GM19193 (cell line): ENCODE measurements around the gene SELENON.

Source experiments
- POLR2A ChIP-seq: IDR thresholded peaks from 4 replicates; pipeline ENCODE4 v1.6.1; 2011; ENCODE audit not compliant: insufficient read depth, insufficient read length; ENCODE audit errors: extremely low read depth

The SELENON gene

DNA sequence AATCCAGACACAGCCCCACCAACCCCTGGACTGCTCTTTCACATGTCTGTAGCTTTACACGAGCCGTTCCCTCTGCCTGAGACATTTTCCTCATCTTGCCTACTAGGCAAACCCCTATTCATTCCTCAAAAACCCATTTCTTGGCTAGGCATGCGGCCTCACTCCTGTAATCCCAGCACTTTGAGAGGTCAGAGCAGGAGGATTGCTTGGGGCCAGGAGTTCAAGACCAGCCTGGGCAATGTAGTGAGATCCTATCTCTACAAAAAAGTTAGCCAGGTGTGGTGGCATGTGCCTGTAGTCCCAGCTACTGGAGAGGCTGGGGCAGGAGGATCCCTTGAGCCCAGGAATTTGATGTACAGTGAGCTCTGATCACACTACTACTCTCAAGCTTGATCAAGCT, 64.4 kb downstream of the SELENON start:
- TF ChIP-seq POLR2A: no peak

DNA sequence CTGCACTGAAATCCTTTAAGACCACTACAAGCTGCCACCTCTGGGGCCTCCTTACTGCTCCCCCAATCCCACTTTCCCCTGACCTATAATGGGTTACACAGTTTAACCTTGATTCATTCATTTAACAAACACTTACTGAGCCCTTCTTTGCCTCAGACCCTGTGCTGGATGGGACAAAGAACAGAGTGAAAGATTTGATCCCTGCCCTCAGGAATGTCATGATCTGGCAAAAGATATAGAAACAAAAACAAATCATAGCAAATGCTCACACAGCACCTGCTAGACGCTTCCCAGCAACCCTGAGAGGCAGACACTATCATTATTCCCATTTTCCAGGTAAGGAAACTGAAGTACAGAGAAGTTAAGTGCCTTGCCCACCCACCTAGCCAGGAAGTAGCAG, 66.3 kb downstream of the SELENON start:
- no peak for TF ChIP-seq POLR2A

DNA sequence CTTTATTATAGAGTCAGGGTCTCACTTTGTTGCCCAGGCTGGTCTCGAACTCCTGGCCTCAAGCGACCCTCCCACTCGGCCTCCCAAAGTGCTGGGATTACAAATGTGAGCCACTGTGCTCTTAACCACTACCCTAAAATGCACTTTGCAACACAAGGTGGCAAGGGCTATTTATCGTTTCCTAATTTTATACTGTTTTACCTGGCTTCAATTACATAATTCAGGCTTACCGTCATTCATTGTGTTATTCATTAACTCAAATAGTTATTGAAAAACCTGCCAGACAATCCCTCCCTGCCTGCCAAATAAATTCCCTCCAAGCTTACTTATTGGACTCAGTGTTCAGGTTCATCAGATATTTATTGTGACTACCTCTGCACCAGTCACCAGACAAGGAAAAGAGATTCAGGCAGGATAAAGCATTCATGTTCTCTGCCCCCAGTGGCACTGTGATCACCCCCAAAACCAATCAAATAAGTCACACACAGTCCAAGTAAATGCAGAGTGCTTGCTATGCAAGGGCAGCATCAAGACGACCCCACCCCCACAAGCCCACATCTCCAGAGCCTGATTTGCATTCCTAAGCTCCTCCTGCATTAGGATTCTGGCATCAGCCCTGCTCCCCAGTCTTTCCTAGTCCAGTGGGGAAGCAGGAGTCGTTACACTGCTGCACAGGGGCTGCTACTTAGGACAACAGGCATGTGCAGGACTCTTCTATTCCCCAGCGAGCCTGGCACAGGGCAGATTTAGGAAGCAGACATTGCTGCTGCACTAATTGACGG, 67.4 kb downstream of the SELENON start:
- TF ChIP-seq POLR2A: no peak
